ENCODE data around the gene HAL. TPM values are rescaled to one million over a fixed set of nuclear protein-coding genes. Genes with fewer than 3 reads are reported as not detected.

HAL gene
- total RNA-seq, 1 experiment from 2014 or later = 1.8 TPM

GRCh38 chr12:95942524-95943329 lies 53.4 kb downstream of the HAL start, which contains the start of gene CCDC38:
Gene CCDC38, minus strand, starts transcription at chr12:95942614. Its CDS starts 6,105 bp downstream, at chr12:95936509.
- ATAC-seq (peak; percentile 91), DNase-seq (ENCODE audit: low read depth, low spot score) (peak; percentile 73)
- CTCF ChIA-PET = interaction anchor here (0.7 to 1.5 kb wide), 3 partner anchors 11 to 56 kb away, joined by 3 to 8 read pairs (median 4); no protein-coding TSS in a partner anchor
- peak within 1 kb of the TSS; percentile 76 to 89 for H3K4me3 ChIP-seq (replicated peaks in 1 of 2; ENCODE audit: low read depth in 1 of 2, low read length in 2 of 2)
- peak within 1 kb of the TSS; percentile 80 for H3K27ac ChIP-seq (ENCODE audit: low read depth, low read length)
- no peaks in the 10 kb centered on the region for H3K36me3 ChIP-seq (ENCODE audit: control insufficient read depth in 1 of 2, insufficient read depth in 2 of 2, low read length in 2 of 2)
- BruUV-seq (replicated peaks) = no TSS peak
- no peaks in the 10 kb centered on the region for H3K79me2 ChIP-seq (ENCODE audit: insufficient read depth, low read length)
- RAD21 ChIA-PET (ENCODE audit: low non-redundant PET in 1 of 2, low total read pairs in 2 of 2, uncharacterized antibody in 2 of 2, unreplicated experiment in 2 of 2) = no interaction called here
- H3K27me3 ChIP-seq (ENCODE audit: insufficient read depth, low read length) = 0 out of 2 replicates have a peak, but pooled peaks cover 6% of the 10 kb centered on the region
- H3K9me2 ChIP-seq (ENCODE audit: insufficient read depth) = no peaks in the 10 kb centered on the region
- H3K4me1 ChIP-seq (ENCODE audit: control insufficient read depth in 1 of 2, insufficient read depth in 2 of 2, low read length in 2 of 2) = peaks cover 4 to 8% of the 10 kb centered on the region in 2 experiments; a peak in 3 of 4 replicates
- H3K4me2 ChIP-seq (ENCODE audit: low read length) = peak within 1 kb of the TSS; percentile 91
- TF ChIP-seq ZFX (IDR thresholded peaks at IDR 0.05) = peak; percentile 23; the same call in 1 of the 2 replicates
- TF ChIP-seq EGR1 (IDR thresholded peaks at IDR 0.05; ENCODE audit: low read depth) = peak; percentile 70
- no peak for TF ChIP-seq JUND (IDR thresholded peaks at IDR 0.05)
- peak; percentile 43 for TF ChIP-seq SP1 (IDR thresholded peaks at IDR 0.05; ENCODE audit: low read depth)
- TF ChIP-seq ELF1 (IDR thresholded peaks at IDR 0.05; ENCODE audit: borderline replicate concordance, low read depth) = peak; percentile 39; the same call in 1 of the 2 replicates
- peak; percentile 26 for TF ChIP-seq POLR2A (IDR thresholded peaks at IDR 0.05; ENCODE audit: borderline replicate concordance, extremely low read depth, insufficient read depth, insufficient read length)
- TF ChIP-seq TCF7L2 (IDR thresholded peaks at IDR 0.05; ENCODE audit: borderline replicate concordance, extremely low read depth, insufficient read depth, insufficient read length) = peak; percentile 96
- TF ChIP-seq, protein P1, sequence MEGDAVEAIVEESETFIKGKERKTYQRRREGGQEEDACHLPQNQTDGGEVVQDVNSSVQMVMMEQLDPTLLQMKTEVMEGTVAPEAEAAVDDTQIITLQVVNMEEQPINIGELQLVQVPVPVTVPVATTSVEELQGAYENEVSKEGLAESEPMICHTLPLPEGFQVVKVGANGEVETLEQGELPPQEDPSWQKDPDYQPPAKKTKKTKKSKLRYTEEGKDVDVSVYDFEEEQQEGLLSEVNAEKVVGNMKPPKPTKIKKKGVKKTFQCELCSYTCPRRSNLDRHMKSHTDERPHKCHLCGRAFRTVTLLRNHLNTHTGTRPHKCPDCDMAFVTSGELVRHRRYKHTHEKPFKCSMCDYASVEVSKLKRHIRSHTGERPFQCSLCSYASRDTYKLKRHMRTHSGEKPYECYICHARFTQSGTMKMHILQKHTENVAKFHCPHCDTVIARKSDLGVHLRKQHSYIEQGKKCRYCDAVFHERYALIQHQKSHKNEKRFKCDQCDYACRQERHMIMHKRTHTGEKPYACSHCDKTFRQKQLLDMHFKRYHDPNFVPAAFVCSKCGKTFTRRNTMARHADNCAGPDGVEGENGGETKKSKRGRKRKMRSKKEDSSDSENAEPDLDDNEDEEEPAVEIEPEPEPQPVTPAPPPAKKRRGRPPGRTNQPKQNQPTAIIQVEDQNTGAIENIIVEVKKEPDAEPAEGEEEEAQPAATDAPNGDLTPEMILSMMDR (IDR thresholded peaks at IDR 0.05 in 2 of 3, conservative IDR thresholded peaks at IDR 0.05 in 1 of 3; ENCODE audit: borderline replicate concordance in 1 of 3, insufficient read depth in 1 of 3, low read depth in 2 of 3, low read length in 2 of 3) = no peak
- no peak for TF ChIP-seq ZNF274 (IDR thresholded peaks at IDR 0.05; ENCODE audit: low read depth, low read length)
- TF ChIP-seq MAX (IDR thresholded peaks at IDR 0.05) = peak; percentile 59; the same call in 1 of the 2 replicates
- peak; percentile 16; the same call in 1 of the 2 replicates for TF ChIP-seq SIN3A (IDR thresholded peaks at IDR 0.05; ENCODE audit: low read depth)
- TF ChIP-seq RAD21 (IDR thresholded peaks at IDR 0.05; ENCODE audit: low read depth) = no peak
- TF ChIP-seq CBX3 (IDR thresholded peaks at IDR 0.05; ENCODE audit: low read depth) = 0 out of 2 replicates have a peak, but pooled peaks have one; percentile 11
- TF ChIP-seq YY1 (IDR thresholded peaks at IDR 0.05; ENCODE audit: extremely low read depth, insufficient replicate concordance, low read depth, low read length) = peak; percentile 10
- TF ChIP-seq POLR2AphosphoS5 (IDR thresholded peaks at IDR 0.05; ENCODE audit: low read depth, low read length) = peak; percentile 77
- TF ChIP-seq EZH2 (IDR thresholded peaks at IDR 0.05) = no peak
- H3K9me3 ChIP-seq (ENCODE audit: control insufficient read depth in 1 of 2, insufficient read depth in 1 of 2, low read depth in 1 of 2, low read length in 2 of 2) = no peaks in the 10 kb centered on the region
- intact Hi-C loops (cut with micrococcal nuclease) = no loop called here
- H3K9ac ChIP-seq (ENCODE audit: low read length) = peak within 1 kb of the TSS; percentile 81
- POLR2A ChIA-PET = interaction anchor here (0.6 to 2.5 kb wide), 5 partner anchors 9 to 537 kb away, joined by 3 to 11 read pairs (median 3); no protein-coding TSS in a partner anchor
- no peaks in the 10 kb centered on the region for H4K20me1 ChIP-seq (ENCODE audit: insufficient read depth)
- H2AFZ ChIP-seq (ENCODE audit: low read depth, low read length, poor library complexity, severe bottlenecking) = peak within 1 kb of the TSS; percentile 99
